ENCODE data around the gene PCDHGB1.
"Not testable (repeated sequence)": the region's sequence is repeated elsewhere in the genome, so short reads cannot be mapped to it uniquely, and the experiment has no call there.

Gene PCDHGB1

DNA sequence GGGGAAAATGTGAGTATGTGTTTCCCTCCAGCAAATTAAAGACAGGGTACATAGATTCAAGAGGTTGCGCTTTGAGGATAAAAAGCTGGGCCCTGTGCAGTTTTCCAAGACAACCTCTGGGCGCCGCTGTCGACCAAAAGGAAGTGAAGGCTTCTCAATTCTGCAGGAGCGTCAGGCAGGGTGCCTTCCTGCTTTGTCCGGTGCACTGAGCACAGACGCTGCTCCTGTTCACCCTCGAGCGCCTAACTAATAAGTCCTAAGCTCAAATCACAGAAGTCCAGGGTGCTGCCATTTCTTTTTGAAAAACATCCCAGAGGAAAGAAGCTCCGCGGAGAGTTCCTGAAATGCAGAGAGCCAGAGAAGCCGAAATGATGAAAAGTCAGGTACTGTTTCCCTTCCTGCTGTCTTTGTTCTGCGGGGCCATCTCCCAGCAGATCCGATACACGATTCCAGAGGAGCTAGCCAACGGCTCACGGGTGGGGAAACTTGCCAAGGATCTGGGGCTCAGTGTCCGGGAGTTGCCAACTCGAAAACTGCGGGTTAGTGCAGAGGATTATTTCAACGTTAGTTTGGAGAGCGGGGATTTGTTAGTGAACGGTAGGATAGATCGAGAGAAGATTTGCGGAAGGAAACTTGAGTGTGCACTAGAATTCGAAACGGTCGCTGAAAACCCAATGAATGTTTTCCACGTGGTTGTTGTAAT is at the start of gene PCDHGB1:
TSS of gene PCDHGB1 (plus strand) at position 183 of the 703 bp plus-strand sequence. CDS start at position 345, 162 bp downstream.
- DNase-seq (ENCODE audit: low read depth), result no peak

DNA sequence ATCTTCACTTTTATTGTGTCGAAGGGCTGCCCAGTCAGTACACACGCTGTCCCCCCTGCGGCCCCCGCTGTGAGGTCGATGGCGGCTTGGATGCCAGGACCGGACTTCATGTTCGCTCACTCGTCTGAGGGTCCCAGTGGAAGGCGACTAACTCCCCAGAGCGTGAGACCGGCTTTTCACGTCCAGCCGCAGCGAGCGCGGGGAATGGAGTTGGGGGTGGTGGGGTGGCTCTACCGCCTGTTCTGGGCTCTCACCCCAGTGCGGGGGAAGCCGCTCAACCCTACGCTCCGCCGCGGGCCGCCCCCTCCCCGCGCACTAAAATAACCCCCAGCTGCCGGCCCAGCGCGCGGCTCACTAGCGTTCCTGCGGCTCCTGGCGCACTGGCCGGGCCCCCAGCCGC is 46.1 kb upstream of the PCDHGB1 start, which contains the start of gene SLC25A2:
TSS of gene SLC25A2 (minus strand) at position 294 of the 400 bp plus-strand sequence. CDS start at position 110, 184 bp downstream.
- DNase-seq (ENCODE audit: low read depth), result no peak

GRCh38 chr5:141306630-141307029 is 43.3 kb upstream of the PCDHGB1 start:
- DNase-seq (ENCODE audit: low read depth), result no peak

DNA sequence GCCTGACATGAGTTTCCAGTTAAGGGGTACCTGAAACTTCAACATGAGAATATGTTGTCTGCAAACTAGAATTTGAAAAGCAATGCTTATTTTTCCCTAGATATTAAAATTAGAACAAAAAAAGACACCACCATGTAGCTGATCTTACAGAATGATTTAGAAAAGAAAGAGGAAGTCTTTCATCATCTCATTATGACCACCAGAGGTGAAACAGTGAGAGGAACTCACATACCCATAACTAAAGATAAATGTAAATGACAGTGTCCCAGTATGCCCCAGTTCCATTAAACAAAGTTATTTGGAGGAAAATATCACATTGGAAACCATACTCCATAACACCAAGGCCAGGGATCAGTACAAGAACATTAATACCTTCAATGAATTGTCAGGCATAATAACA is 36.2 kb upstream of the PCDHGB1 start:
- no peak for DNase-seq (ENCODE audit: low read depth)

DNA sequence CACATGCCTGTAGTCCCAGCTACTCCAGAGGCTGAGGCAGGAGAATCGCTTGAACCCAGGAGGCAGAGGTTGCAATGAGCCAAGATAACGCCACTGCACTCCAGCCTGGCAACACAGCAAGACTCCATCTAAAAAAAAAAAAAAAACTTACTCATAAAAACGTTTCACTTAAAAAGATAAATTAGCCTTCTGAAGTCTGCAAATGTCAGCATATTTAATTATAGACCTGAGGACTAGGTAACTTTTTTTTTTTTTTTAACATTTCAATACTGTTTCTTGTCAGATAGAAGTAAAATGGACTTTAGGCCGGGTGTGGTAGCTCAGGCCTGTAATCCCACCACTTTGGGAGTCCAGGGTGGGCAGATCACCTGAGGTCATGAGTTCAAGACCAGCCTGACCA is 32.9 kb upstream of the PCDHGB1 start:
- DNase-seq (ENCODE audit: low read depth), result not testable (repeated sequence)

DNA sequence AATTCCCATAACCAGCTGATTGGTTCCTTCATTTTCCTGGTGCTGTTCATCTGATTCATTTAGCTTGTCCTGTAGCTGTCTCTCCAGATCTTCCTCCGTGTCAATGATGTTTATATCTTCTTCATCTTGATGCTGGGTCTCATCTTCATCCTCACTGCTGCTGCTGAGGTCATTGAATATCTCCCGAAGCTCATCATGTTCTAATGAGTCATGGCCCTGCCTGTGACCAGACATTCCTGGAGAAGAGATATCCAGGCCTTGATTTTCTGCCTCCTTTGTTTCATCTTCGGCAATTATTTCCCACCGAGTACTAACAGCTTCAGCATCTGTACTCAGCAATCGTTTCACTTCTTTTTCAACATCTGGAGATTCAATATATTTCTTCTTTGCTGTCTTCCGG is 30.7 kb upstream of the PCDHGB1 start:
- no peak for DNase-seq (ENCODE audit: low read depth)

DNA sequence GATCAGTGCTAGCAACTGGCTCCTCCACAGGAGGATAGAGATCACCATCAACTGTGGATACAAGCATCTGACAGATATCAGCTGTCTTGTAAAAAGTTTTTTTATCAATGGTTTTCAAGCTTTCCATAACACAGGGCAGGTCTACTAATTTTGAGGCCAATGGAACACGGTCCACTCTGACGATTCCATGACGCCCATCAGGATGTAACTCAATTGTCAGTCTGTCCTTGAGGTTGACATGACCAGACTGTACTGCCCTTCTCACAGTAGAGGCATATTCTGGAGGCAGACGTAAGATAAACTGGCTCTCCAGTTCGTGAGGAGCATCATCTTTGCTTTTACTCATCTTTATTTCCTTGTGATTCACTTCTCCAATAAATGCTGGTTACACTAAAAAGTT is 30.2 kb upstream of the PCDHGB1 start:
- no peak for DNase-seq (ENCODE audit: low read depth)

- DNase-seq (ENCODE audit: low read depth), result no peak
Observed at GRCh38 chr5:141320225-141321169, 29.4 kb upstream of the PCDHGB1 start, which contains the start of gene TAF7. TAF7 (minus strand) TSS chr5:141320784; CDS start chr5:141320044, 740 bp downstream.

- no peak for DNase-seq (ENCODE audit: low read depth)
Observed at GRCh38 chr5:141322261-141322660, 27.6 kb upstream of the PCDHGB1 start.

GRCh38 chr5:141326088-141326854 is 23.6 kb upstream of the PCDHGB1 start:
- DNase-seq (ENCODE audit: low read depth), result no peak

DNA sequence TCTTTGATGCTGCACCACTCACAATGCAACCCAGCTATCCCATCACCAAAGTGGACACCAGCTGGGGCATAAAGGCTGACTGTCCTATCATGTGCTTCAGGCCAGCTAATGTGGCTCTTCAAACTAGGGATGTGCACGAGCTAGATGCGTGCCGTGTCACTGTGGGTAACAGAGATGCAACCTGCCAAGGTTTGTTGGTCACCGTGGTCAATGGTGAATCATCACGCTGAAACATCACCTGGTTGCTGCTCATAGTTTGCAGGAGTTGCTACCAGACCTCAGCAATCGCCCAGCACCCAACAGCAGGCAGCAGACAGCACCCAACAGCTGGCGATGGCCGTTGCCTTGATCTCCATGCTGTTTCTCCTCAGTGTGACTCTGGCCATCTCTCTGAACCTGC is 21.7 kb upstream of the PCDHGB1 start:
- no peak for DNase-seq (ENCODE audit: low read depth)

- no peak for DNase-seq (ENCODE audit: low read depth)
Observed at GRCh38 chr5:141330299-141331080, 19.4 kb upstream of the PCDHGB1 start, which contains the start of gene PCDHGA1. PCDHGA1 (plus strand) TSS chr5:141330514.

- DNase-seq (ENCODE audit: low read depth), result not testable (repeated sequence)
Observed at GRCh38 chr5:141332571-141332970, 17.3 kb upstream of the PCDHGB1 start.

GRCh38 chr5:141338538-141339306 is 11.2 kb upstream of the PCDHGB1 start, which contains the start of gene PCDHGA2:
PCDHGA2 (plus strand) TSS chr5:141338760.
- DNase-seq (ENCODE audit: low read depth), result no peak

DNA sequence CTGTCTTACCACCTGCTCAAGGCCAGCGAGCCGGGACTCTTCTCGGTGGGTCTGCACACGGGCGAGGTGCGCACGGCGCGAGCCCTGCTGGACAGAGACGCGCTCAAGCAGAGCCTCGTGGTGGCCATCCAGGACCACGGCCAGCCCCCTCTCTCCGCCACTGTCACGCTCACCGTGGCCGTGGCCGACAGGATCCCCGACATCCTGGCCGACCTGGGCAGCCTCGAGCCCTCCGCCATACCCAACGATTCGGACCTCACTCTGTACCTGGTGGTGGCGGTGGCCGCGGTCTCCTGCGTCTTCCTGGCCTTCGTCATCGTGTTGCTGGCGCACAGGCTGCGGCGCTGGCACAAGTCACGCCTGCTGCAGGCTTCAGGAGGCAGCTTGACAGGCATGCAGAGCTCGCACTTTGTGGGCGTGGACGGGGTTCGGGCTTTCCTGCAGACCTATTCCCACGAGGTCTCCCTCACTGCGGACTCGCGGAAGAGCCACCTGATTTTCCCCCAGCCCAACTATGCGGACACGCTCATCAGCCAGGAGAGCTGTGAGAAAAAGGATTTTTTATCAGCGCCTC is 9.0 kb upstream of the PCDHGB1 start:
- DNase-seq (ENCODE audit: low read depth), result not testable (repeated sequence)

- no peak for DNase-seq (ENCODE audit: low read depth)
Observed at GRCh38 chr5:141342773-141343172, 7.1 kb upstream of the PCDHGB1 start.

- DNase-seq (ENCODE audit: low read depth), result no peak
Observed at GRCh38 chr5:141343242-141343952, 6.5 kb upstream of the PCDHGB1 start, which contains the start of gene PCDHGA3. PCDHGA3 (plus strand) TSS chr5:141343829; CDS start chr5:141344034, 205 bp downstream.

- no peak for DNase-seq (ENCODE audit: low read depth)
Observed at GRCh38 chr5:141343953-141344463, 5.9 kb upstream of the PCDHGB1 start.

GRCh38 chr5:141345327-141345726 is 4.6 kb upstream of the PCDHGB1 start:
- DNase-seq (ENCODE audit: low read depth), result no peak
